Measurements from ENCODE around the gene ATP6V0A4. TPM values are rescaled to one million over a fixed set of nuclear protein-coding genes. Genes with fewer than 3 reads are reported as not detected.
"Not testable (repeated sequence)": the region's sequence is repeated elsewhere in the genome, so short reads cannot be mapped to it uniquely, and the experiment has no call there.

Gene ATP6V0A4
- total RNA-seq, 1 donor from 2014 or later, result not detected

DNA sequence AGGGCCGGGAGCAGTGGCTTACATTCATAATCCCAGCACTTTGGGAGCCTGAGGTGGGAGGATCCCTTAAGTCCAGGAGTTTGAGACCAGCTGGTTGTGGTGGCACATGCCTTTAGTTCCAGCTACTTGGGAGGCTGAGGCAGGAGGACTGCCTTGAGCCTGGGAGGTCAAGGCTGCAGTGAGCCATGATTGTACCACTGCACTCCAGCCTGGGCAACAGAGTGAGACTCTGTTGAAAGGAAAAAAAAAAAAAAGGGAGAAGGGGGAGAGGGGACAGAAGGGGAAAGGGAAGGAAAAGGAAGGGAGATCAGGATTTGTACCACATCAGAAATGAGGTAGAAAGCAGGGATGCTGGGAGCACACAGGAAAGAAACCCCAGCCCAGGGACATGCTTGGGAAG is 58.1 kb downstream of the ATP6V0A4 start:
- no peak overlapping the region for H3K27ac ChIP-seq
- intact Hi-C loops (cut with DNase I), result no loop called here
- DNase-seq (ENCODE audit: low spot score in 2 of 2), result no peak
- TF ChIP-seq, protein P1, sequence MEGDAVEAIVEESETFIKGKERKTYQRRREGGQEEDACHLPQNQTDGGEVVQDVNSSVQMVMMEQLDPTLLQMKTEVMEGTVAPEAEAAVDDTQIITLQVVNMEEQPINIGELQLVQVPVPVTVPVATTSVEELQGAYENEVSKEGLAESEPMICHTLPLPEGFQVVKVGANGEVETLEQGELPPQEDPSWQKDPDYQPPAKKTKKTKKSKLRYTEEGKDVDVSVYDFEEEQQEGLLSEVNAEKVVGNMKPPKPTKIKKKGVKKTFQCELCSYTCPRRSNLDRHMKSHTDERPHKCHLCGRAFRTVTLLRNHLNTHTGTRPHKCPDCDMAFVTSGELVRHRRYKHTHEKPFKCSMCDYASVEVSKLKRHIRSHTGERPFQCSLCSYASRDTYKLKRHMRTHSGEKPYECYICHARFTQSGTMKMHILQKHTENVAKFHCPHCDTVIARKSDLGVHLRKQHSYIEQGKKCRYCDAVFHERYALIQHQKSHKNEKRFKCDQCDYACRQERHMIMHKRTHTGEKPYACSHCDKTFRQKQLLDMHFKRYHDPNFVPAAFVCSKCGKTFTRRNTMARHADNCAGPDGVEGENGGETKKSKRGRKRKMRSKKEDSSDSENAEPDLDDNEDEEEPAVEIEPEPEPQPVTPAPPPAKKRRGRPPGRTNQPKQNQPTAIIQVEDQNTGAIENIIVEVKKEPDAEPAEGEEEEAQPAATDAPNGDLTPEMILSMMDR (IDR thresholded peaks at IDR 0.05), result no peak
- H3K4me3 ChIP-seq, result no peak overlapping the region
- no peaks in the 10 kb centered on the region for H3K9me3 ChIP-seq
- H3K27me3 ChIP-seq, result no peaks in the 10 kb centered on the region
- H3K4me1 ChIP-seq, result no peaks in the 10 kb centered on the region
- H3K36me3 ChIP-seq, result no peaks in the 10 kb centered on the region

DNA sequence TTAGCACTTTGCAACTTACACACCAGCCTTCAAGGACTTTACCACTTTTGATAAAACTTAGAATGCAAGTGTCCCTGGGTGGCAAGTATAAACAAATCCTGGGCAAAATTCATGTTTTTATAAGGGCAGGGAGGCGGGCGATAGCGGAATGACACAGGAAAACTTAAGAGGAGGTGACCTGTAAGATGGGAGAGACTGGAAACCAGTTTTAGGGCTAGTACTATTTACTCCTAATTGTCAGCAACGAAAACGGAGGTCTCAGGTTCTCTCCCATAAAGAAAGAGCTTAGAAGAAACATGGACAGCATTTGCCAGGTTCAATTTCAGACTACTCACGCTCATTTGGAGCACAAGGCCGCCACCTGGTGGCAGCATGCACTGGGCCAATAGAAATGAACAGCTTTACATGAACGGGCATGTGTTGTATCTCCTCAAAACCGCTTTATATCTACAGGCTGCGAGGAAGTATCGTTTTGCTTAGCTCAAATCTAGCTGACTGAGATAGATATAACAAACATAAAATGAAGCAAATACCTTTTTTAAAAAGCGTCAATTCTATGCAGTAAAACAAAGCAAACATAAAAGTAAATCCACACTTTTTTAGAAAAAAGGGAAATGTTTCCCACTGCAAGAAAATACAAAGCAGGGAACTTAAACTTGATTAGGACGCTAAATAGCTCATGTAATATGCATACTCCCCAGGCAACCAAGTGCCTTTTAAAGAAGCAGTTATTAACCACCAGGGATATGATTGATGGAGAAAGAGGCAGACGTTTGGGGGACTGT is 59.3 kb downstream of the ATP6V0A4 start:
- intact Hi-C loops (cut with DNase I), result no loop called here
- DNase-seq (ENCODE audit: low spot score in 2 of 2), result peak; percentile 24 to 83
- H3K4me1 ChIP-seq, result no peaks in the 10 kb centered on the region
- no peaks in the 10 kb centered on the region for H3K36me3 ChIP-seq
- H3K27ac ChIP-seq, result no peak overlapping the region
- no peaks in the 10 kb centered on the region for H3K27me3 ChIP-seq
- H3K4me3 ChIP-seq, result no peak overlapping the region
- TF ChIP-seq, protein P1 (IDR thresholded peaks at IDR 0.05), result peak; percentile 31 to 61 (median 49)
- H3K9me3 ChIP-seq, result no peaks in the 10 kb centered on the region

DNA sequence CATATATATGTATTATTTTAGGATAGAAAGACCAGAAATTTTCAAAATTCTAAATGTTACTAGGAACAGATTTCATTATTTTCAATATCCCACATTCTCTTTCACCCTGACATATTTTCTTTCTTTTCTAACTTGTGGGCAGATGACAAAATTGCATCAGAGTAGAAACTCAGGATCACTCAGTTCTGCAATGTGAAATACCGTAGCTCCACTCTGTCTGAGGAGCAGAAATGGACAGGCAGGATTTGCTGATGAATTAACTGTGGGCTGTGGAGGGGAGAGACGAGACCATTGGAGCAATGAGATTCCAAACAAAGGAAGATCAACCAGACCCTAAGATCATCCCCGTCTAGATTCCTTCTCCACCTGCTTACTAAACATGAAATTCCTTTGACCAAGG is 59.9 kb downstream of the ATP6V0A4 start:
- no peak overlapping the region for H3K4me3 ChIP-seq
- no peaks in the 10 kb centered on the region for H3K9me3 ChIP-seq
- H3K36me3 ChIP-seq, result no peaks in the 10 kb centered on the region
- no peaks in the 10 kb centered on the region for H3K27me3 ChIP-seq
- intact Hi-C loops (cut with DNase I), result no loop called here
- DNase-seq (ENCODE audit: low spot score in 2 of 2), result no peak
- TF ChIP-seq, protein P1 (IDR thresholded peaks at IDR 0.05), result no peak
- H3K4me1 ChIP-seq, result no peaks in the 10 kb centered on the region
- no peak overlapping the region for H3K27ac ChIP-seq

DNA sequence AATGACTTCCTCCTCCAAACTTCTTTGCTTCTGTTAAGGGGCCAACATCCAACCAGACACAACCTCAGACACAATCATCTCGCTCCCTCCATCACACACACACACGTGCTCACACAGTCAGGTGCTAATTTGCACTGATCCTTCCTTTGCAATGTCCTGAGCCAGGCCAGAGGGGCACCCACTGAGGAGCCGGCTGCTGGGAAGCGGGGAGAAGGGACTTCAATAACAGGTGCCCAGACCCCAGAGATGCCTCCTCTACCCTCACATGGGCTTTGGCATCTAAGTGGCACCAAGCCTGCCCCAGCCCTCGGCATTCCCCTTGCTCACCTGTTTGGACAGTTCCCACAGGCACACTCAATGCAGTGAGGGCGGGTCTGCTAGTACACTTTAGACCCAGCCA is 62.6 kb downstream of the ATP6V0A4 start:
- TF ChIP-seq, protein P1 (IDR thresholded peaks at IDR 0.05), result no peak
- DNase-seq (ENCODE audit: low spot score in 2 of 2), result no peak
- Histone ChIP-seq H3K9me3 (no peaks in the 10 kb centered on the region), H3K36me3 (no peaks in the 10 kb centered on the region), H3K27ac (no peak overlapping the region), H3K4me3 (no peak overlapping the region), H3K4me1 (no peaks in the 10 kb centered on the region), H3K27me3 (no peaks in the 10 kb centered on the region)
- intact Hi-C loops (cut with DNase I), result no loop called here

DNA sequence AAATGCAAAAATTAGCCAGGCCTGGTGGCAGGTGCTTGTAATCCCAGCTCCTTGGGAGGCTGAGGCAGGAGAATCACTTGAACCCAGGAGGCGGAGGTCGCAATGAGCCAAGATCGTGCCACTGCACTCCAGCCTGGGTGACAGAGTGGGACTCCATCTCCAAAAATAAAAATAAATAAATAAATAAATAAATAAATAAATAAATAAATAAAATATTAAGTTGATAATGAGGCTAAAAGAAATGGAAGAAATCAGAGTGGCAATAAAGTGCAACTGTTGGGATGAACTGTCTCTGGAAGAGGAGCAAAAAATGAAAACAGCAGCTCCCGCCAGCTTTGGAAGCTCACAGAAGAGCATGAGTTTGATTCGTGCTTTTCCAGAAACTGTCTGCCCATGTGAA is 66.3 kb downstream of the ATP6V0A4 start:
- H3K4me1 ChIP-seq; H3K27ac ChIP-seq; H3K36me3 ChIP-seq; H3K4me3 ChIP-seq; H3K9me3 ChIP-seq; intact Hi-C loops (cut with DNase I); DNase-seq (ENCODE audit: low spot score in 2 of 2); H3K27me3 ChIP-seq: not testable (repeated sequence)

DNA sequence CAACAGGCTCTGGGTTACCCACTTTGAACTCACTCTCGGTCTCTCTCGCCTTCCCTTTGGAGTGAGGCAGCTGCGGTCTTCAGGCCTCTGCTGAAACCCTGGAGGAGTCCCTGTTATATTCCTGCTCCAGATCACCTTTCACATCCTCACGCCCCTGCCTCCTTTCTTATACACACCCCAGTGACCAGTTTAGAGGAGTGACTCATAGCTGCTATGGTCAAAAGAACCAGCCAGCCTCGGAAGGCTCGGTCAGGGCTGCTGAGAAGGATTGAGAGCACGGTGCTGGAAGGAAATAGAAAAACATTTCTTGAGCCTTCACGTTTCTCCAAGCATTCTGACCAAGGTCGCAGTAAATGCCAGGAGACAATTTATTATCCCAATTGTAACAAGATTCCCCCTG is 68.6 kb downstream of the ATP6V0A4 start:
- Histone ChIP-seq H3K27ac (no peak overlapping the region), H3K4me1 (no peaks in the 10 kb centered on the region), H3K9me3 (no peaks in the 10 kb centered on the region), H3K36me3 (no peaks in the 10 kb centered on the region), H3K4me3 (no peak overlapping the region), H3K27me3 (no peaks in the 10 kb centered on the region)
- intact Hi-C loops (cut with DNase I), result no loop called here
- DNase-seq (ENCODE audit: low spot score in 2 of 2), result no peak
- TF ChIP-seq, protein P1 (IDR thresholded peaks at IDR 0.05), result no peak

Data from ascending aorta (tissue), 2 donors.